CD4-positive, alpha-beta T cell treated with Interleukin-17A for 4 hours (primary cell): Measurements from ENCODE around the gene HCFC1.

Experiments
- DNase-seq: peaks from one replicate; pipeline ENCODE4 v3.0.0-alpha.2; 2020; ENCODE audit warnings: mixed read lengths

HCFC1 gene

DNA sequence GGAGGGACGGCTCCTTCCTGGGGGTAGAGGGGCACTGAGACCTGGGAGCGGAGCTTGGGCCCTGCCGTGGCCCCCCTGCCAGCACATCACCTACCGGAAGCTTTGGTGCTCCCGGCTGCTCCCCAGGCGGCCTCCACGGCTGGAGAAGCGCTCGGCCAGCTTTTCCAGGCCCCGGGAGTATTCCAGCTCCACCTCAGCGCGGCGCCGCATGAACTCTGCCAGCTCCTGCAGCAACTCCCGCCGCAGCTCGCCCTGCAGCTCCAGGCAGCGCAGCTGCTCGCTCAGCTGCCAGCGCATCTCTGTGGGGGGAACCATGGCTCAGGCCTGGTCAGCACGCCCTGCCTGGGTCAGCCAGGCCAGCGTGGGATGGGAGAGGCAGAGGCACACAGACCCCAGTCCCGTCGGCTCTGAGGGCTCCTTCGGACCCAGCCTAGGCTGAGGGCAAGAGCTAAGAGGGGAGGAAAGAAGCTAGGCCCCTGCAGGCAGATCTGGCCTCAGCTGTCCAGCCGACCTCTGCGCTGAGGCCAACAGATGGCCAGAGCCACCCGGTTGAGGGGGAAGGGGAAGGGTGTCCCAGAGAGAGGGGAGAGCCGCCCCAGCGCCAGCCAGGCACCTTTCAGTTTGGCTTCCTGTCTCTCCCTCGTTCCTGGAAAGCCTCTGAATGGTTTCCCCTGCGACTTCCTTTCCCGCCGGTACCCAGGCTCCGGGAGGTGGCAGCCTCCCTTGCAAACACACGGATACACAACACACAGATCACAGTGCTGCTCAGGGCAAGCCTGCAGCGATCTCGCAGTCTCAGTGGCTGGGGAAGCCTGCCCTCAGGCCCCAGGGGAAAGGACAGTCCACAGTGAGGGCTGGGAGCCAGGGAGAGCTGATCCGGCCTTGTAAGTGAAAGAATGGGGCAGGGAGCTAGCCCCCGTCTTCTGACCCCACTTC is 49.8 kb downstream of the HCFC1 start:
- peak; percentile 36 for DNase-seq

DNA sequence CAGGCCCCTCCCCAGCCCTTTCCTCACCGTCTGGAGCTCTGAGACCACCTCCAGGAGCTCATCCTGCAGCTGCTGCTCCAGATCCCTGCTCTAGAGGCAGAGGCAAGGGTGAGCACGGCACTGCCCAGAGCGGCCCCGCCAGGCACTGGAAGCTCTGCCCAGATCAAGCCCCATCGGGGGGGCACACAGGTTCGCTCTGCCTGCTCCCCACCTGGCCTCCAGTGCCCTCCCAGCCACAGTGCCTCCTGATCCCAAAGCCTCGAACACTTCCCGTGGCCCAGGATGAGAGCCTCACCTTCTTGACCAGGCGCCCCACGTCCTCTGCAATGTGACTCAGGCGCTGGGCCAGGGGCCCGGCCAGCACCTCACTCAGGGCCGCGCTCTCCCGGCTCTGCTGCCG is 50.5 kb downstream of the HCFC1 start:
- no peak for DNase-seq

GRCh38 chrX:153920546-153920945 is 51.1 kb downstream of the HCFC1 start:
- no peak for DNase-seq

- DNase-seq = no peak
These were observed 52.3 kb downstream of the HCFC1 start for GRCh38 chrX:153919281-153919680.

- peak; percentile 0 for DNase-seq
These were observed 53.7 kb downstream of the HCFC1 start for GRCh38 chrX:153917869-153918268.

DNA sequence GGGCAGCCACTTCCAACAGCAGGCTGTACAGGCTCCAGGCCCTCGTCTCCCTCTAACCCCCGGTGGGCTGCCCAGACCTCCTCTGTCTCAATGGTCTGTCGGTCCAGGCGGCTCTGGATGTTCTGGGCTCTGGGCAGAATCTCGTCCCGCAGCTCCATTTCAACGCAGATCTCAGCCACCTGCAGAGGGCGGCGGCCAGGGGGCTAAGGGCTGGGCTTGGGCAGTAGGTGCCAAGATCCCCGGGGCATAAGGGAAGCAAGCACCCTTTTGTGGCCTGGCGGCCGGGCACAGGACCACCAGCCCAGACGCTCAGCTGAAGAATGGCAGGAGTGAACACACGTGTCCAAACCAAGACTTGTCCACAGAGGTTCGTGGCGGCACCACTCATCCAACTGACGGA is 57.9 kb downstream of the HCFC1 start:
- DNase-seq = no peak

GRCh38 chrX:153913211-153913610 is 58.4 kb downstream of the HCFC1 start:
- no peak for DNase-seq

GRCh38 chrX:153911798-153912197 is 59.8 kb downstream of the HCFC1 start:
- DNase-seq = no peak

- no peak for DNase-seq
These were observed 61.2 kb downstream of the HCFC1 start for GRCh38 chrX:153910446-153910845.

DNA sequence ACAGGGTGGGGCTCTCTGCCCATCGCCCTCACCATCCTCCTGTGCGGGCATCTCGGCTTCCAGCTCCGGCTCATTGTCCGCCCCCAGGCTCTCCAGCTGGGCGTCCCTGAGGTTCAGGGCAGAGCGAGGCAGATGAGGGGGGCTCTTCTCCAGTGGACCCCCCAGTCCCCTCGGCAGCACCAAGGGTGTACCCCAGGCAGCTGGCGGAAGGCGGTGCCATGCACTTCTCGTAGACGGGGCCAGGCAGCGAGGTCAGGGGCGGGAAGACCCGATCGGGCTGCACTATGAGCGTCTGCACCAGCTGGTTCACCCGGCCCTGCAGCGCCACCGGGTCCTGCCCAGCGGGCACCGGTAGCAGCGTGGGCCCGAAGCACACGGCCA is 61.6 kb downstream of the HCFC1 start:
- DNase-seq = no peak

- DNase-seq = no peak
These were observed 62.3 kb downstream of the HCFC1 start for GRCh38 chrX:153909024-153909979.

- DNase-seq = no peak
These were observed 63.3 kb downstream of the HCFC1 start for GRCh38 chrX:153908219-153908860.

DNA sequence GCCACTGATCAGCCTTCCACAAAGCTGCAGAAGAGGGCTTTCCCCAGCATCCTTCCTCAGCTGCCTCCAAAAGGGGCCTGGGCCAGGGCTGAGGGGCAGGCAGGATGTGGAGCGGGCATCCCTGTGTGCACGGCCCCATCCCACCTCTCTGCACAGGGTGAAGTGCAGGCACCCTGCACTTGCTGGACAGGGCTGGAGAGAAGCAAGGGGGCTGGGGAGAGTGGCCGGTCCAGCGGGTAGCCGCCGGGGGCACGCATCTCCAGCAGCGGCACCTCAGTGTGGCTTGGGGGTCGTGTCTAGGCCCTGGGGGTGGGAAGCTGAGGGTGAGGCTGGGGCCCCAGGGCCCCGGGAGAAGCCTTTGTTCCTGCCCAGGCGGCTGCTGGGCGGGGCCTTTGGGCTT is 64.2 kb downstream of the HCFC1 start:
- DNase-seq = no peak

- DNase-seq = no peak
These were observed 65.3 kb downstream of the HCFC1 start for GRCh38 chrX:153906126-153906917.

GRCh38 chrX:153905481-153906095 is 66.0 kb downstream of the HCFC1 start:
- no peak for DNase-seq

GRCh38 chrX:153903991-153904957 is 67.3 kb downstream of the HCFC1 start, which contains the start of gene AVPR2:
Gene AVPR2 (plus strand): TSS chrX:153904673. CDS start chrX:153905146, 473 bp downstream.
- no peak for DNase-seq

- no peak for DNase-seq
These were observed 68.2 kb downstream of the HCFC1 start for GRCh38 chrX:153903238-153903980.

GRCh38 chrX:153902385-153902784 is 69.2 kb downstream of the HCFC1 start:
- no peak for DNase-seq

GRCh38 chrX:153901753-153902140 is 69.9 kb downstream of the HCFC1 start:
- no peak for DNase-seq
